GM18507 (cell line): ENCODE data around the gene ARPC1B.
"Not testable (repeated sequence)": the region's sequence is repeated elsewhere in the genome, so short reads cannot be mapped to it uniquely, and the experiment has no call there.

ENCODE experiments used
- DNase-seq: peaks from one replicate; pipeline ENCODE4 v3.0.0; 2011; ENCODE audit warnings: low read depth; ENCODE audit not compliant: insufficient read length; ENCODE audit errors: extremely low spot score
- FAIRE-seq: peaks from 2 replicates; lab custom pipeline; 2011; peaks lifted over from hg19 to GRCh38; lab: Jason Lieb, UNC

The ARPC1B gene

GRCh38 chr7:99374111-99375064, at the start of gene ARPC1B:
TSS of gene ARPC1B (plus strand) at chr7:99374730. CDS start at chr7:99385715, 10,985 bp downstream.
- peak; percentile 26 for FAIRE-seq
- DNase-seq = peak; percentile 87

- DNase-seq (no peak), FAIRE-seq (no peak)
Observed at GRCh38 chr7:99325001-99325493, 49.5 kb upstream of the ARPC1B start.

GRCh38 chr7:99325592-99326407, 48.7 kb upstream of the ARPC1B start, which contains the start of gene ARPC1A:
TSS of gene ARPC1A (plus strand) at chr7:99325898. CDS start at chr7:99333354, 7,456 bp downstream.
- peak; percentile 97 for DNase-seq
- FAIRE-seq = peak; percentile 90

GRCh38 chr7:99326408-99326782, 48.1 kb upstream of the ARPC1B start:
- no peak for DNase-seq
- no peak for FAIRE-seq

GRCh38 chr7:99330314-99330961, 44.1 kb upstream of the ARPC1B start:
- not testable (repeated sequence) for FAIRE-seq, DNase-seq

- FAIRE-seq (no peak), DNase-seq (no peak)
Observed at GRCh38 chr7:99331002-99331401, 43.5 kb upstream of the ARPC1B start.

- no peak for FAIRE-seq
- no peak for DNase-seq
Observed at GRCh38 chr7:99339595-99339994, 34.9 kb upstream of the ARPC1B start.

GRCh38 chr7:99340659-99341058, 33.9 kb upstream of the ARPC1B start:
- no peak for FAIRE-seq
- no peak for DNase-seq

GRCh38 chr7:99344061-99344647, 30.4 kb upstream of the ARPC1B start:
- DNase-seq (no peak), FAIRE-seq (no peak)

- not testable (repeated sequence) for FAIRE-seq, DNase-seq
Observed at GRCh38 chr7:99350641-99351040, 23.9 kb upstream of the ARPC1B start.

GRCh38 chr7:99352247-99352646, 22.3 kb upstream of the ARPC1B start:
- no peak for FAIRE-seq
- DNase-seq = no peak

- DNase-seq (no peak), FAIRE-seq (no peak)
Observed at GRCh38 chr7:99355098-99355497, 19.4 kb upstream of the ARPC1B start.

GRCh38 chr7:99357701-99358490, 16.6 kb upstream of the ARPC1B start:
- DNase-seq = no peak
- FAIRE-seq = no peak

GRCh38 chr7:99358521-99358920, 16.0 kb upstream of the ARPC1B start:
- not testable (repeated sequence) for FAIRE-seq, DNase-seq

- DNase-seq = no peak
Observed at GRCh38 chr7:99359465-99360154, 14.9 kb upstream of the ARPC1B start.

GRCh38 chr7:99362801-99363200, 11.7 kb upstream of the ARPC1B start:
- FAIRE-seq (no peak), DNase-seq (no peak)

More at GRCh38 chr7:99359465-99360154, 14.9 kb upstream of the ARPC1B start:
- no peak for FAIRE-seq

GRCh38 chr7:99363286-99363685, 11.2 kb upstream of the ARPC1B start:
- no peak for FAIRE-seq
- no peak for DNase-seq
